GM18907 (cell line): Measurements from ENCODE around the gene MED13L.
A peak's percentile ranks its signal among the peaks of the same experiment; 100 is the strongest.
"Not testable (repeated sequence)": the region's sequence is repeated elsewhere in the genome, so short reads cannot be mapped to it uniquely, and the experiment has no call there.

ENCODE experiments used
- ATAC-seq: cut with Tn5 transposase; IDR thresholded peaks from one replicate; pipeline ENCODE4 v1.9.1; 2021; ENCODE audit warnings: mild to moderate bottlenecking, moderate library complexity; ENCODE audit not compliant: unreplicated experiment

Gene MED13L

DNA sequence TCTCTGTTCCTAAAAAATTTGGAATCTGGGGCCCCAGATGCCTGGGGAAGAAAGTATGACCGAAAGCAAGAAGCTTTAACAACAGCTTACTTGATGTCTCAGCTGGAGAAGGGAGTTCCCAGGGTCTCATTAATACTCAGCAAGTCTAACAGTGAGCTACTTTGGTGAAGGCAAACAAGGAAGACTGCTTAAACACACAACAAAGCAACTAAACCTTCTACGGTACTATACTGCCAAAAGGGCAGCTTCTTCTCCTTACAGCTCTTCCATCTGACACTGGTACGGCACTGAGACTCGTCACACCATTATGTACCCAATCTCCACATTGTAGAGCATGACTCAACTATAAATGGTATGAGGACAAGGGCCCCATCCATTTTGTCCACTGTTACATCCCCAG, 213.0 kb downstream of the MED13L start:
- ATAC-seq: no peak

DNA sequence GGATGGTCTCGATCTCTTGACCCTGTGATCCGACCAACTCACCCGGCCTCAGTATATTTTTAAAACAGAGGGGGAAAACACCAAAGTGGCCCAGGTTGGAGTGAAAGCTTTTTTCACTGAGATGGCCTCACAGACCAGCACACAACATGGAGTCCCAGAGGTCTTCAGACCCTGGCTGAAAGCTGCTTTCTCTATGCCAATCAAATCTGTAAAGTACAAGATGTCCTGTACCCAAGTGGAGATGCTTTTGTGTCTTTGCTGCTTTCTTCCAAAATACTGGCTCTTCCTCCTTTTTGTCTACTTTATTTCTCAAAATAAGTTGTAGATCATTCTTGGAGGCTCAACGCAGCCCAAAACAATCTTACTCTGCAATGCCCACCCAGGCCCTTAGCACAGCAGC, 214.8 kb downstream of the MED13L start:
- ATAC-seq: no peak

DNA sequence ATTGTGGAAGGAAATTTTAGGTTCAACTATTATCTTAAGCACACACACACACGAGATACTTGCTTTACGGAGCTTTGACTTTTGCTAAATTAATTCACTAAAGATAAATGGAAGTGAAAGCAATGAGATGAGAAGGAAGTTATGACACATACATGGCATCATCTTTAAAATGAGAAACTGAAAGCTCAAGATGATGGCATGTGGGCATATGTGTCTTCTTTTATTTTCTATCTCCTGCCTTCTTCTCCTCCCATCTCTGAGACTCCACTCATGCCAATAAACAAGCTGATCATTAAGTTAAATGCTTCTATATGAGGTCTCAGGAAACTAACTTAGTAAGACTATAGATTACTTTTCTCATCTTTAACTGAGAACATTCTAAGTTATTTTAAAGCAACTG, 216.7 kb downstream of the MED13L start:
- peak; percentile 90 for ATAC-seq

DNA sequence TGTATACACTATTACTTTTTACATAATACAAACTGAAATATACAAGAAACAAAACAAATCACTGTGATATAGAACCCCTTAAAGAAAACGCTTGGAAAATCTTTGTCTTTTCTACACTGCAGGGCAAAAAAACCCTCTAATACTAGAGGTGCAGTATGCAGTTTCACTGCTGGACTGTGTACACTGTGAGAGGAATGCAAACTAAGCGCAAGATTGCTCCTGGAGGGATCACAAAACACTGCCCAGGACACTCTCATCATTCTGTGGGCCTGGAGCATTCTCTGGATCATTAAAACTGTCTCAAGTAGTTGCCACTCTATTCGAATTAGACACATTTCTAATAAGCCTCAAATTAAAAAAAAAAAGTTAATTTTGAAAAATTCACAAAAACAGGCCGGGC, 217.6 kb downstream of the MED13L start:
- no peak for ATAC-seq

DNA sequence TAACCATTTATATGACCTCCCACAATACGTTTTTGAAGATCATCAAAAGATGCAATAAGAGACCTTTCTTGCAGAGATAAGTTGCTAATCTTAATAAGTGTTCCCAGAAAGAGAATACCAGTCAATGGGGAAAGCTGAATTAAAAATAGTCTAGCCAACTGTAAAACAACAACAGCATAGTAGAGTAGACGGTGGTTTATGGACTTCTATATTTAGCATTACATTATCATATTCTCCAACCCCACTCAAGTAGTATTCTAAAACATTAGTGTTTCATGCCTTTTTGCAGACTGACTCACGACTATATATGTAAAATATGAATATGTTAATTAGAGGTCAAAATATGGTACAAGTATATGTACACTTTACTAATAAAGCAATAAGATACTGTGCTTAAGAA, 218.9 kb downstream of the MED13L start:
- ATAC-seq: no peak

DNA sequence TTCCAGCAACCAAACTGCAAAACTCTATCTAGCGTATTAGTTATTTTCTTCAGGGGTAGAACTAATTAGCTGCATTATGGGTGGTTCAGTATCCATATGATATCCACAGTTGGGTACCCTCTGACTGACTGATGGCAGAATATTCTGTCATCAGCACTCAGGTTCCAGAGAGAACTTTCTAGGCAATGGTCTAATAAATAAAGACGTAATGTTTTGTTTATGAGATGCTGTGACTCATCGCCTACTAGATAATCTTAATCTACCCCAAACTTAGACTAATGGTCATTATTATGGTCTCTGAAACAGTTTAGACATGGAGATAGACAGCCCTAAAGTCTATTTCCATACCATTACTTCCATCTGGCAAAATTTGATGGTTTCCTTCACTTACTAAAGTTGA, 220.1 kb downstream of the MED13L start:
- no peak for ATAC-seq

DNA sequence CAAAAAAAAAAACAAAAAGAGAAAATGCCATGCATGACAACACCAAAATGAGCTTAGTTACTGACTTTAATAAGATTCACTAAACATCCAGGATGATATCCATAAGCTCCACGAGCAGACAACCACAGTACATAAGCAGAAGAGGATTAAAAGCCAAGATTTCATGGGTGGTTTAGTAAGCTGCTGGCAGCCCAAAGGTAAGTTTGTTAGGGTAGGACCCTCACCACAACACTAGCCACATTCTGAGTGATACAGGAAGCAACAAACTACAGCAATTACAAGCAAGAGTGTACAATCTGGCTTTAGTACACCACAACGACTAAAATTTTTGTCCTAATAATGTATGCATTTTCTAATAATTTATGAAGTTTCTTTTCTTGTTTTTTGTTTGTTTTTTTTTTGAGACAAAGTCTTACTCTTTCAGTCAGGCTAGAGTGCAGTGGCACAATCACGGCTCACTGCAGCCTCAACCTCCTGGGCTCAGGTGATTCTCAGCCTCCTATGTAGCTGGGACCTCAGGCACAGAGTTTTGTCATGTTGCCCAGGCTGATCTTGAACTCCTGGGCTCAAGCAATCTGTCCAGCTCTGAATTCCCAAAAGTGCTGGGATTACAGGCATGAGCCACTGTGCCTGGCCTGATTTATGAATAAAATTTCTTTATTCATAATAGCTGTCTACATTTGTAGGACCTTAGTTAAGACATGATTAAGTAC, 221.4 kb downstream of the MED13L start:
- ATAC-seq: no peak

DNA sequence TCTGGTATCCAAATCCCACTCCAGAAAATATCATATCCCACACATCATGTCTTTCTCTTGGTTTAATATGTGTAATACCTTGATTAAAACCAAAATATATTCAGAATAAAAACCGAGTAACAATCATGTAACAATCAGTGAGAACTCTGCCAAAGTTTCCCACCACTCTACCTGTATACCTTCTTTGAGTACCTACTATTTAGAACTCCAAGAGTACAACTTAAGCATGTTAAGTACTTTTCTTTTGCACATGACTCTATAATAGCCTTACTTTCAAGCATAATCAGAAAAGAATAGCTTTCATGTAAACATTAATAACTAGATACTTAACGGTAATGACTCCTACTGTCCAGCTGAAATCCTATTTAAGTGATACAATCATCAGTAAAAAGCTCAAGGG, 223.2 kb downstream of the MED13L start:
- no peak for ATAC-seq

DNA sequence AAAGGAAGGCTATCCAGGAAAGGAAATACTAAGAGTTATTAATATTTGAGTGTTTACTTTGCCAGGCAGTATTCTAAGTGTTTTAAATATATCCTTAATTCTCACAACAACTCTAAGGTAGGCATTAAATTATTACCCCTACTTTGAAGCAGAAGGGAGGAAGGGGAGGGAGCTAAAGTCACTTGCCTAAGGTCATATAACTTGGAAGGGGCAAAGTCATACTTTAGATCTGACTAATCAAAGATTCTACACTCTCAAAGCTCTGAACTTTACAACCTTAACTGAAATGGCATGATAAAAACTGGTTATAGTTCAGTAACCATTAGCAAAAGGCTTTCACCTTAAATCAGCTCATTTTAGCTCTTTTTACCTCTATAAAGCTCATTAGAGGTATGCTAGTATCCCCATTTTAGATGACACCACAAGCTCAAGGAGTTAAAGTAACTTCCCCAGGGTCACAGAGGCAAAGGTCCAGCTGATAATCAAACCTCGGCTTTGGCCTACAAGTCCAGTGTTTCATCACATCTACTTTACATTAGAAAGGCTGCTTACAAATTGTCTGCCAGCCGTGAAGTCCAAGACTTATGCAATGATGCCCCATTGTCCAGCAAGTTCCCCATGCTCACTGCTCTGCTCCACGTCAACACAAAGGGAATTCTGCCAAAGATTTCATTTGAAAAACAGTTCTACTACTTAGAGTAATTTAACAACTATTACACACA, 223.9 kb downstream of the MED13L start:
- no peak for ATAC-seq

DNA sequence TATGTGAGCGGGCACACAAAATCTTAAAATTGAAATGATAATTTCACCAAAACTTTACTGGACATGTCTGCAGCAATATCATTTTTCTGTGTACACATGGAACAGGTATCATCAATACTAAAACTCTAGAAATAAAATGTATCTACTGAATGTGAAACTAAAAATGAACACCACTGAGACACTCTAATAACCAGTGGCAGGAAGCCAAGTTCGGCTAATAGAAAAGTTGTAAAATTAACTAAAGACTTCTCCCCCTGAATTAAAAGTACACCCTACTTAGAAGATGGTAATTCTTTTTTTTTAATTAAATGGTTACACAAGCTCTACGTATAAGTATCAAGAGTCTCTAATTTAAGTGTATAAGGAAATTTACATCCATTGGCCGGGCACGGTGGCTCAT, 227.2 kb downstream of the MED13L start:
- ATAC-seq: no peak

DNA sequence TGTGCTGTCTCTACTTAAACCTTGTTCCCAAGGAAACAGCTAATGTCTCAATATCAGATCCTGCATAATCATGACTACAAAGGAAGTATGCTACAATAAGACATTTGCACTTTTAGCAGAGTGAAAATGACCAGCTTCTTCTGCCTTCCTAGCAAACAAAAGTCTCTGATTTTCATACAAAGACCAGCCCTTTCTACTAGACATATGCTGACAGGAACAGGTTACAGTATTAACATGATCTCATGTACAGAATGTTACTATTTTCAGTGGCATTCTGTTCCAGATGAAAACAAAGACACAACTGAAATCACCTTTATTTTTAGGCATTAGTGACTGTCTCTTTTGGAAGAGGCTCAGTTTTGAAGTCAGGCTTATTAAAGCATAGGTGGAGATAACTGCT, 228.6 kb downstream of the MED13L start:
- ATAC-seq: no peak

DNA sequence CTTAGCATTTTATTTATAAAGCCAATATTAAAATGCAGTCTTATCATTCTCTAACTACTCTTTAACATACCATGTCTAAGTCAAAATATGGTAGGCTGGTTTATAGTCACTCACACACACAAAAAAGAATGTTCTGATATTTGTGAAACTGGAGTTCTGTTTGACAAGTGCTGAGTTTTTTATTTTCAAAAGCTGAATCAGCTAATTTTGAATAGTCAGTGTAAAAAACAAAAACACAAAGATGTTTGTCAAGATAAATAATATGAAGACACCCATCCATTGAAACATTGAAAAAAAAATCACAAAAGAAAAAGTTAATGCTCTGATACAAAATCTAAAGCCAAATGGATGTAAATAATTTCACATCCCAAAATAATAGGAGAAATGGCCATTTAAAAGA, 231.5 kb downstream of the MED13L start:
- ATAC-seq: no peak

DNA sequence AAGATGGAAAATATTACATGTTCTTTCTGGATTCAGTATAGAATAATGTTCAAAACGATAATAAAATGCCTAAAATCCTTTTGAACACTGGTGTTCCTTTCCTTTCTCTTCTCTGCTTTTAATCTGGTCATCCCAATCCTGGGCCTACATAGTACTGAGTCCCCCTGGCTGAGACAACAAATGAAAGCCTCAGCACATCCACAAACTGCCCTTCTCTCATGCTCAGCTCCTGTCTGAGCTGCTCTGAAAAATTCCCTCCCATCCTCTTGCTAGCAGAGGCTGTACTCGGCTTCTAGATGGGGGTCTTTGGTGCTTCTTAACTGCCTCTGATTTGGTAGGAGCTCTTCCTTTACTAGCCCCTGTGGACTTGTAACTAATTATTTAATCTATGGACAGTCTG, 232.3 kb downstream of the MED13L start:
- no peak for ATAC-seq

DNA sequence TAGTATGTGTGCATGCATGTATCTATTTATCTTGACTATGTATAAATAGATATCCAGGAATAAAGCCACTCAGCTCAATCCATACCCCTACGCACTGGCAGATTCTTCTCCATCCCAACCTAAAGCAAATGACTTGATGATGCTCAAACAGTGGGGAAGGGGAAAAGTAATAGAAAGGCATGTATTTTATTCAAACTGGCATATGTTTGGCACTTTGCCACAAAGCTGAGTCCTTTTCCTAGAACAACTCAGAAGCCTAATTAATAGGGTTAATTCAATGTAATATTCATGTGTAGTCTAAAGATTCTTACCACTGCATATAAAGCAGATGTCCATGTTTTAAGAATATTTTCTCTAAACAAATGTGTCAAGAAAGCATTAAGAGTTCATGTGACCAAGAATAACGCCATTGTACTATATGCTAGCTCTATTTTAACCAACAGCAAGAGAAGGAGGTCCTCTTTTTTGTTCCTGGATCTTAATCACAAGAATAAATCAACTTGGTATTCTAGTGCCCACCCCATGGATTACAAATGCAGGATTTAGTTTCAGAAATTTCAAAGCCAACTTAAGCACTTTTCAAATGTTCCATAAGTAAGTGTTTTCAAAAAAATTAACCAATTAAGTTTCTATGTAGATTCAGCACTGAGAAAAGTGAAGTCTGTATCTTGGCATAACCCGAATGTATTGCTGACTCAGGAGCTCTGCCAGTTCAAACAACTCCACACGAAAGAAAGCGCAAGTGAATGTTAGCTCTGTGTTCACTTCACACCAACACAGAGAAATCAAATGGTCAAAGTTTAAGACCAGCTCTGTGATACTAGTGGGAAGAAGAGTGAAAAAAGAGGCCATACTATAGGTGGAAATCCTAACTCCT, 233.6 kb downstream of the MED13L start:
- ATAC-seq: no peak

DNA sequence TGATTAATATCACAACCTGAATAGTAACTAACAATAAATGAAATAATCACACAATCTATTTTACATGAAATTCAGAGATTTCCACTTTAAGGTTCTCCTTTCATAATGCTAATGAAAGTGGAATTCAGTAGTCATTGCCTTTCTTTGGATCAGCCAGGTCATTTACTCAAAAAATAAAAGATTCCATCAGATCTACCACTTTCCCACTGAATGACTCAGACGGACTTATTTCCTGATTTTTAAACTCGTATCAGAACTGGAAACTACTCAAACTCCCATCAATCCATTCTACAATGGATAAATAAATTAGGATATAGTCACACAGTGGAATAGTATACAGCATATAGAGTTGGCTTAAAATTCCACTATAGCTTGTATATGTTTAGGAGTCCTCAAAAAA, 237.1 kb downstream of the MED13L start:
- ATAC-seq: no peak

DNA sequence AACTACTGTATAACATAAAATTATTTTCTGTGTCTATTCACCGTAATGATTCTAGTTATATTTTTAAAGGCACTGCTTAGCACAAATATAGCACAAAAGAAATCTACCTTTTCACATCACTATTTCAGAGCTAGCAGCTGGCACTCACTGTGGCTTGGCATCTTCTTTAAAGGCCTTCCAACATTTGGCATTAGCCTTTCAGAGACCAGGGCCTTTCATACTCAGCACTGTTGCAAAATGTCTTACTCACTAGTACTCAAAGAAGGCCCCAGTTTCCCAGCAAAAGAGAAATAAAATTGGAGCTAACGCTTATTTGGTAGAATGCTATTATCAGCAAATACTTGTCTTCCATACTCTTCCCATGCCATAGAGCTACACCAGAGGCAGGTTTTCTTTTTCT, 238.4 kb downstream of the MED13L start:
- no peak for ATAC-seq

DNA sequence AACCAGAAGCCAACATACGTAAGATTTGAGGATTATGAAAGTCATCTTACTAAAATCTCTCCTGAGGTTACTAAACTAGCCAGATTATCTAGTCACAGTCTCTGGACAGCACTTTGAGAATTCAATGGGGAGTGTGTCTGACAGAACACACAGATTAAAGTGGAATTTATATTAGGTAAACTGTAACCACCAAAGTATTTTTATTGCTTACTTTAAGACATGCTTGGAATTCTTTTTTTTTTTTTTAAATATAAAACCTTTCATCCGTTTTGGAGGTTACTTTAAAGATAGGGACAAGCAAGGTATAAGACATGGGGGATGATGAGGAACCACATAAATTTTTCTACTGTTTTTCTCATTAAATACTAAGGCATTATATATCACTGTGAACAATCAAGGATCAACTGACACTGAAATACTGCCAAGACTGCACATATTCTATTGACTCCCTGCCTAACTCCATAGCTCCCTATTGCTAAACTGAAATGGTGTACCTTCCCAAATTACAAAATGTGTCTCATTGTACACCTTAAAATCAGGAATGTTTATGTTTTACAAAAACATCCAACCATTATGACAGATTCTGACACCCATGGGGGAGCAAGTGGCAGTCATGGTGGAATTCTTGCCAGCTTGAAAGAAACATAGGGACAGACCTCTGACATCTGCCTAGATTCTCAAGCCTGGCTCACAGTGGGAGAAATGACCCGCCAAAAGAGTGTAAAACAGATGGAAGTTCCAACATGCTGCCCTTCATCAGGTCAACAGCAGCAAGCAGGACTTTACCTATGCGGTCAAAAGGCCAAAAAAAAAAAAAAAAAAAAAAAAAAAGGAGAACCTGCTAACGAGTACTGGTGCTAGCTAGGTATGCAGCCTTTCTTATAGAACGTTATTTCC, 239.3 kb downstream of the MED13L start:
- no peak for ATAC-seq

DNA sequence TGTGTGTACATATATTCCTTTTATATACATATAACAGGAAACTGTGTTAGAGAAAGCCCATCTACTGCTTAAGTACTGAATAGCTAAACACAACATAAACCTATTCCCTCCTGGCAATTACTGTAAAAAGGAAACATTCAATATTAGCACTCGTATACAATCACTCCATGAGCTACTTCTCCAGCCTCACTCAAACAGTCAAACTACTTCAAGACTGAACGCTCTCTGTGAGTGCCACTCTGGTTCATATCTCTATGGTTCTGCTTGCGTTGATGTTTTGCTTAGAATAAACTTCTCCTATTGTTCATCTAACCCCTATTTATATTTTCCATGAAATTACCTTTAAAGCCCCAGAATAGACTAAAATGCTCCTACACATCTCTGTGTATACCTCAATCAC, 243.7 kb downstream of the MED13L start:
- ATAC-seq: no peak

DNA sequence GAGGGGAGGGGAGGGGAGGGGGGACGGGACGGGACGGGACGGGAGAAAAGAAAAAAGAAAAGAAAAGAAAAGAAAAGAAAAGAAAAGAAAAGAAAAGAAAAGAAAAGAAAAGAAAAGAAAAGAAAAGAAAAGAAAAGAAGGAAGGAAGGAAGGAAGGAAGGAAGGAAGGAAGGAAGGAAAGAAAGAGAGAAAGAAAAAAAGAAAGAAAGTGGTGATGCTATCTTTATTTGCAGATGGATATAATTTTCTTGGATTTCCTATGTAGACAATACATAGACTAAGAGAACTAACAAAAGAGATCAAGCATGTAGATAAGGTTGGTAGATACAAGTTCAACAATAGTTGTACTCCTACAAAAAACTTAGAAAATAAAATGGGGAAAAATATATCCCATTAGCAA, 245.9 kb downstream of the MED13L start:
- ATAC-seq: not testable (repeated sequence)

DNA sequence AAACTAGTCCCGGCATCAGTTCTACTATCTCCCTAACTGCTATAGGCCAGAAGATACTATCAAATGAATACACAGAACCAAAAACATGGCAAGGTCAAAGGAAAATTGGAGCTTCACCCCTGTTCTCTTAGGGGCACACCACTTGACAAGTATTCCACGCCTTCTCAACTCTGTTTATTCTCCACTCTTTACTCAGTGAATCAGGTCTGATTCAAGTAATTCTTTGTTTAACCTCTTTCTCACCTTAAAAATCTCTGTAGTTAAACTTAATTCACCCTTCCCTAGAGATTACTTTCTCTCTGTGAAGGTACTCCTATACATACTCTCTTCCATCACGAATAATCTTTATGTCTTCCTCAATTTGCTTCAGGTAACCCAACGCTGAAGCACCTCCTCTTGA, 248.9 kb downstream of the MED13L start:
- ATAC-seq: no peak

DNA sequence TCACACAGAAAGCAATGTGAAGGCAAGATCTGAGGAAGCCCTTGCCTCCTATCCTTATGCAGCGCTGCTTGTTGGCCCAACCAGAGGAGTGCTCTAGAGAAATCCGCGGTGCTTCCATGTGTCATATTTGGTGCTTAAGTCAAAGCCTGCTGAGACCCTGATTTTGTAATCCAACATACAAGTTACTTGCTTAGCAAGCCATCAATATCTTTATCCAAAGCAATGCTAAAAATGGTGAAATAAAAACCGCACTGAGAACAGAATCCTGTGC, 250.0 kb downstream of the MED13L start:
- ATAC-seq: no peak
